ENCODE measurements around the gene CELSR1.

CELSR1 gene

GRCh38 chr22:46490538-46490937, 46.9 kb downstream of the CELSR1 start:
- no peak for TF ChIP-seq POLR2A (IDR thresholded peaks at IDR 0.05; ENCODE audit: low read length)
- no peak for DNase-seq

GRCh38 chr22:46486996-46487717, 50.3 kb downstream of the CELSR1 start:
- TF ChIP-seq POLR2A (IDR thresholded peaks at IDR 0.05; ENCODE audit: low read length) (no peak), GATA1 (IDR thresholded peaks at IDR 0.05; ENCODE audit: low read depth, low read length) (no peak)
- DNase-seq = no peak

- DNase-seq = no peak
- no peak for TF ChIP-seq GATA1 (IDR thresholded peaks at IDR 0.05; ENCODE audit: low read depth, low read length)
- no peak for TF ChIP-seq POLR2A (IDR thresholded peaks at IDR 0.05; ENCODE audit: low read length)
Observed at GRCh38 chr22:46484861-46485595, 52.4 kb downstream of the CELSR1 start.

GRCh38 chr22:46484156-46484860, 53.1 kb downstream of the CELSR1 start:
- TF ChIP-seq GATA1 (IDR thresholded peaks at IDR 0.05; ENCODE audit: low read depth, low read length) (no peak), POLR2A (IDR thresholded peaks at IDR 0.05; ENCODE audit: low read length) (no peak)
- no peak for DNase-seq

GRCh38 chr22:46483353-46483752, 54.1 kb downstream of the CELSR1 start:
- no peak for TF ChIP-seq POLR2A (IDR thresholded peaks at IDR 0.05; ENCODE audit: low read length)
- TF ChIP-seq GATA1 (IDR thresholded peaks at IDR 0.05; ENCODE audit: low read depth, low read length) = no peak
- DNase-seq = no peak

GRCh38 chr22:46482056-46482675, 55.3 kb downstream of the CELSR1 start:
- TF ChIP-seq POLR2A (IDR thresholded peaks at IDR 0.05; ENCODE audit: low read length) (no peak), GATA1 (IDR thresholded peaks at IDR 0.05; ENCODE audit: low read depth, low read length) (no peak)
- no peak for DNase-seq

GRCh38 chr22:46481386-46481785, 56.0 kb downstream of the CELSR1 start:
- DNase-seq = no peak
- TF ChIP-seq GATA1 (IDR thresholded peaks at IDR 0.05; ENCODE audit: low read depth, low read length) (no peak), POLR2A (IDR thresholded peaks at IDR 0.05; ENCODE audit: low read length) (no peak)

GRCh38 chr22:46480396-46480795, 57.0 kb downstream of the CELSR1 start:
- DNase-seq = no peak
- TF ChIP-seq POLR2A (IDR thresholded peaks at IDR 0.05; ENCODE audit: low read length) (no peak), GATA1 (IDR thresholded peaks at IDR 0.05; ENCODE audit: low read depth, low read length) (no peak)

GRCh38 chr22:46479046-46479445, 58.4 kb downstream of the CELSR1 start:
- DNase-seq = no peak
- TF ChIP-seq GATA1 (IDR thresholded peaks at IDR 0.05; ENCODE audit: low read depth, low read length) (no peak), POLR2A (IDR thresholded peaks at IDR 0.05; ENCODE audit: low read length) (no peak)

- TF ChIP-seq POLR2A (IDR thresholded peaks at IDR 0.05; ENCODE audit: low read length) (no peak), GATA1 (IDR thresholded peaks at IDR 0.05; ENCODE audit: low read depth, low read length) (no peak)
- DNase-seq = no peak
Observed at GRCh38 chr22:46478083-46478551, 59.3 kb downstream of the CELSR1 start.

- DNase-seq = no peak
- TF ChIP-seq POLR2A (IDR thresholded peaks at IDR 0.05; ENCODE audit: low read length) (no peak), GATA1 (IDR thresholded peaks at IDR 0.05; ENCODE audit: low read depth, low read length) (no peak)
Observed at GRCh38 chr22:46476547-46476941, 60.9 kb downstream of the CELSR1 start.

- DNase-seq = no peak
- TF ChIP-seq GATA1 (IDR thresholded peaks at IDR 0.05; ENCODE audit: low read depth, low read length) (no peak), POLR2A (IDR thresholded peaks at IDR 0.05; ENCODE audit: low read length) (no peak)
Observed at GRCh38 chr22:46473896-46474557, 63.4 kb downstream of the CELSR1 start.

GRCh38 chr22:46473021-46473779, 64.2 kb downstream of the CELSR1 start:
- TF ChIP-seq GATA1 (IDR thresholded peaks at IDR 0.05; ENCODE audit: low read depth, low read length) = no peak
- TF ChIP-seq POLR2A (IDR thresholded peaks at IDR 0.05; ENCODE audit: low read length) = no peak
- DNase-seq = no peak

All from erythroblast (primary cell).